OCI-LY1 (cell line): ENCODE data around the gene CACNA1C.

Experiments used
- H2AFZ ChIP-seq: fragments of 200-600 bp; sonication (generic), shearing (Covaris generic); 2 replicates; pipeline ENCODE4 v1.6.0; 2014; ENCODE audit warnings: antibody characterized with exemption, mild to moderate bottlenecking, low read length
- H3F3A ChIP-seq: fragments of 200-600 bp; sonication (generic), shearing (Covaris generic); 2 replicates; pipeline ENCODE4 v1.6.0; 2014; ENCODE audit warnings: mild to moderate bottlenecking, antibody characterized with exemption, low read length, moderate library complexity; ENCODE audit not compliant: insufficient read depth
- H3K27ac ChIP-seq: fragments of 200-600 bp; sonication (generic); 2 replicates; pipeline ENCODE4 v1.5.1; 2014; ENCODE audit warnings: low read length, mixed run types, mild to moderate bottlenecking, low read depth; ENCODE audit not compliant: poor library complexity, severe bottlenecking
- H3K27me3 ChIP-seq: fragments of 200-600 bp; sonication (generic); 2 replicates; pipeline ENCODE4 v1.6.0; 2014; ENCODE audit warnings: antibody characterized with exemption, mild to moderate bottlenecking, low read length, moderate library complexity; ENCODE audit not compliant: insufficient read depth
- H3K36me3 ChIP-seq: fragments of 200-600 bp; sonication (generic); 2 replicates; pipeline ENCODE4 v1.6.1; 2014; ENCODE audit warnings: mild to moderate bottlenecking, antibody characterized with exemption, low read length, moderate library complexity, mixed read lengths; ENCODE audit not compliant: insufficient read depth
- H3K4me1 ChIP-seq: fragments of 200-600 bp; sonication (generic); 2 replicates; pipeline ENCODE4 v1.5.1; 2014; ENCODE audit warnings: mild to moderate bottlenecking, low read length, moderate library complexity; ENCODE audit not compliant: insufficient read depth, severe bottlenecking
- H3K4me2 ChIP-seq: fragments of 200-600 bp; sonication (generic), shearing (Covaris generic); 2 replicates; pipeline ENCODE4 v1.6.1; 2014; ENCODE audit warnings: low read length
- H3K4me3 ChIP-seq: fragments of 200-600 bp; sonication (generic); 2 replicates; pipeline ENCODE4 v1.5.1; 2014; ENCODE audit warnings: low read length, low read depth, mild to moderate bottlenecking, mixed read lengths; ENCODE audit not compliant: poor library complexity, severe bottlenecking
- H3K79me2 ChIP-seq: fragments of 200-600 bp; shearing (Covaris generic); 2 replicates; pipeline ENCODE4 v1.6.1; 2016; ENCODE audit warnings: mixed run types, low read length, mixed read lengths; ENCODE audit not compliant: insufficient read depth
- H3K9ac ChIP-seq: fragments of 200-600 bp; sonication (generic), shearing (Covaris generic); 2 replicates; pipeline ENCODE4 v1.6.1; 2014; ENCODE audit warnings: mild to moderate bottlenecking, low read length, mixed read lengths
- H3K9me2 ChIP-seq: fragments of 200-600 bp; sonication (generic), shearing (Covaris generic); 2 replicates; pipeline ENCODE4 v1.6.1; 2014; ENCODE audit warnings: low read depth, mild to moderate bottlenecking, low read length, mixed read lengths
- H3K9me3 ChIP-seq: fragments of 200-600 bp; shearing (Covaris generic); 2 replicates; pipeline ENCODE4 v1.6.1; 2014; ENCODE audit warnings: low read length, mixed read lengths
- H4K20me1 ChIP-seq: fragments of 200-600 bp; sonication (generic), shearing (Covaris generic); 2 replicates; pipeline ENCODE4 v1.6.0; 2016; ENCODE audit warnings: mild to moderate bottlenecking, low read length; ENCODE audit not compliant: insufficient read depth
- CTCF ChIP-seq: fragments of 200-600 bp; sonication (generic), shearing (Covaris generic); IDR thresholded peaks from 2 replicates; pipeline ENCODE4 v1.5.1; 2017; ENCODE audit warnings: mild to moderate bottlenecking, antibody characterized with exemption, low read length, moderate library complexity, mixed read lengths
- EZH2 ChIP-seq: fragments of 200-600 bp; sonication (generic), shearing (Covaris generic); IDR thresholded peaks from 2 replicates; pipeline ENCODE4 v1.8.0; 2017; ENCODE audit warnings: borderline replicate concordance, mixed run types, mild to moderate bottlenecking, antibody characterized with exemption, low read length, moderate library complexity, mixed read lengths

CACNA1C gene

GRCh38 chr12:2614341-2614740 is 561.6 kb downstream of the CACNA1C start:
- no peaks in the 10 kb centered on the region for H3K27me3 ChIP-seq
- H3K4me2 ChIP-seq = no peak overlapping the region
- no peaks in the 10 kb centered on the region for H3K36me3 ChIP-seq
- no peaks in the 10 kb centered on the region for H3K79me2 ChIP-seq
- H3K27ac ChIP-seq = no peak overlapping the region
- no peak overlapping the region for H3K4me3 ChIP-seq
- H3K4me1 ChIP-seq = no peaks in the 10 kb centered on the region
- no peak for TF ChIP-seq CTCF
- H2AFZ ChIP-seq = no peak overlapping the region
- no peak overlapping the region for H3K9ac ChIP-seq
- H4K20me1 ChIP-seq = no peaks in the 10 kb centered on the region
- H3F3A ChIP-seq = no peaks in the 10 kb centered on the region
- no peaks in the 10 kb centered on the region for H3K9me2 ChIP-seq
- H3K9me3 ChIP-seq = no peaks in the 10 kb centered on the region

DNA sequence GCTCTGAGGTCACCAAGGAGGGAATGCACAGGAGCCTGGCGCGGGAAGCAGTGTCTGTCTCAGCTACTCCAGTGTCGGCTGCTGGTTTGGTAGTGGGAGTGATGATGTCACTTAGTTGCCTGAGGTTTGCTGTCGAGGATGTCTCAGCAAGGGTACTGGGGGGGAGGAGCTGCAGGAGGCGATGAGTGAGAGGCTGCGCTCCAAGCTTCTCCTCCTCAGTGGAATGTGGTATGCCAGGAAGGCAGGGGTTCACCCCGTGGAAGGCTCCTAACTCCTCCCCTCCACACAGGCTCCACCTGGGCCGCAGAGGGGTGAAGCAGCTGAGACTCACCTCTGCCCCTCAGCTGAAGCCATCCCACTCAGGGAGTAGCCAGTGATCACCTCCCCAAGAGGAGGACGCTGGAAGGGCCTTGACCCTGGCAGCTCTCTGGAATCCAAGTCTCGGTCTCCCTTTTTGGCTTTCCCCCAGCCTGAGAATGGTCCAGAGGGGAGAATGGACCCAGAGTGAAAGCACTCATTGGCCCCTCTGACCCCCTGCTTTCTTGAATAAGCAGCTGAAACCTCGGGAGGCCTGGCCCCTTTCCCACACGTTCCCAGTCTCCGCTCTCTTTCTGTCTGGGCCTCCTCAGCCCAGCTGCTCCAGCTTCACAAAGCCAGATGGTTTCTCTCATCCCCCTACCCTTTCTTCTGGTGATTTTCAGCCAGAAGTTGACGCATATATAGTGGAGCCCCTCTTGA is 563.0 kb downstream of the CACNA1C start:
- TF ChIP-seq CTCF (no peak), EZH2 (no peak)
- Histone ChIP-seq H3K4me3 (no peak overlapping the region), H3K4me1 (no peaks in the 10 kb centered on the region), H3K27me3 (no peaks in the 10 kb centered on the region), H3K27ac (no peak overlapping the region), H3K9ac (no peak overlapping the region), H3K9me2 (no peaks in the 10 kb centered on the region), H2AFZ (no peak overlapping the region), H4K20me1 (no peaks in the 10 kb centered on the region), H3K4me2 (no peak overlapping the region), H3F3A (no peaks in the 10 kb centered on the region), H3K36me3 (no peaks in the 10 kb centered on the region), H3K9me3 (no peaks in the 10 kb centered on the region), H3K79me2 (no peaks in the 10 kb centered on the region)

- Histone ChIP-seq H3K36me3 (no peaks in the 10 kb centered on the region), H3K9me3 (no peaks in the 10 kb centered on the region), H3K27me3 (no peaks in the 10 kb centered on the region), H3K4me2 (no peak overlapping the region), H3K79me2 (no peaks in the 10 kb centered on the region), H3K27ac (no peak overlapping the region), H3K4me1 (no peaks in the 10 kb centered on the region), H3F3A (no peaks in the 10 kb centered on the region), H3K9me2 (no peaks in the 10 kb centered on the region), H3K4me3 (no peak overlapping the region), H4K20me1 (no peaks in the 10 kb centered on the region), H3K9ac (no peak overlapping the region), H2AFZ (no peak overlapping the region)
- TF ChIP-seq CTCF (no peak), EZH2 (no peak)
These were observed 564.0 kb downstream of the CACNA1C start for GRCh38 chr12:2616763-2617162.
